K562 (cell line): ENCODE measurements around the gene PA2G4. TPM values are rescaled to one million over a fixed set of nuclear protein-coding genes. Genes with fewer than 3 reads are reported as not detected.

Experiments
- BDP1 ChIP-seq: IDR thresholded peaks from 3 replicates; pipeline ENCODE4 v1.6.1; 2011; ENCODE audit not compliant: insufficient read length, insufficient read depth
- CTBP1 ChIP-seq: fragments of 450-650 bp; IDR thresholded peaks from 2 replicates; pipeline ENCODE4 v1.6.1; 2016; ENCODE audit warnings: borderline replicate concordance
- DPF2 ChIP-seq: fragments of 450-650 bp; IDR thresholded peaks from 2 replicates; pipeline ENCODE4 v1.6.1; 2016
- GTF2E2 ChIP-seq: fragments of 200-800 bp; sonication (Bioruptor generic); IDR thresholded peaks from 2 replicates; pipeline ENCODE4 v1.6.1; 2016; ENCODE audit warnings: missing genetic modification characterization, missing compliant biosample characterization
- NCOR1 ChIP-seq: fragments of 450-650 bp; IDR thresholded peaks from 2 replicates; pipeline ENCODE4 v1.6.1; 2016; ENCODE audit warnings: mild to moderate bottlenecking, moderate library complexity
- NELFE ChIP-seq: IDR thresholded peaks from 2 replicates; pipeline ENCODE4 v1.6.1; 2011; ENCODE audit warnings: mild to moderate bottlenecking; ENCODE audit not compliant: insufficient read depth, insufficient read length
- NEUROD1 ChIP-seq: fragments of 150-350 bp; IDR thresholded peaks from 2 replicates; pipeline ENCODE4 v1.6.1; 2014; ENCODE audit warnings: borderline replicate concordance, low read length, low read depth; ENCODE audit not compliant: partially characterized antibody
- NR2C2 ChIP-seq, 2 experiments: fragments of 200-800 bp in 1 of 2; sonication (Bioruptor generic) in 1 of 2; sonication (generic) in 1 of 2; formaldehyde crosslinking in 1 of 2; IDR thresholded peaks; 2 replicates each; pipeline versions ENCODE4 v1.6.1 to v1.8.0; 2016 to 2022; ENCODE audit warnings: mild to moderate bottlenecking in 1 of 2, missing compliant biosample characterization in 1 of 2, missing genetic modification characterization in 1 of 2, missing genetic modification reagents in 1 of 2
- PHB ChIP-seq: fragments of 250-450 bp; sonication (Bioruptor Pico); IDR thresholded peaks from 2 replicates; pipeline ENCODE4 v1.5.0; 2021
- PHTF2 ChIP-seq: fragments of 250-450 bp; sonication (Bioruptor Pico); IDR thresholded peaks from 2 replicates; pipeline ENCODE4 v1.5.0; 2021; ENCODE audit warnings: mild to moderate bottlenecking
- RAD21 ChIP-seq, 2 experiments: fragments of 250-450 bp in 1 of 2; fragments of 450-650 bp in 1 of 2; sonication (Bioruptor Pico) in 1 of 2; formaldehyde crosslinking in 1 of 2; IDR thresholded peaks in 1 of 2; conservative IDR thresholded peaks in 1 of 2; 2 replicates each; pipeline versions ENCODE4 v1.4.0 to v1.8.0; 2020 to 2022; ENCODE audit warnings: mild to moderate bottlenecking in 2 of 2, moderate library complexity in 1 of 2
- RCOR1 ChIP-seq, 2 experiments: IDR thresholded peaks; 2 replicates each; pipeline ENCODE4 v1.6.1; 2012; ENCODE audit warnings: low read depth in 2 of 2, low read length in 2 of 2, borderline replicate concordance in 1 of 2, improper control_type of control experiment in 1 of 2
- SNRNP70 ChIP-seq: fragments of 200-400 bp; formaldehyde crosslinking; optimal IDR thresholded peaks from 2 replicates; pipeline ENCODE3; 2017; ENCODE audit warnings: low read depth, low read length
- SRSF7 ChIP-seq: fragments of 200-400 bp; formaldehyde crosslinking; optimal IDR thresholded peaks from 2 replicates; pipeline ENCODE3; 2017; ENCODE audit warnings: mild to moderate bottlenecking, low read depth, low read length
- TAF1 ChIP-seq: IDR thresholded peaks from 2 replicates; pipeline ENCODE4 v1.6.1; 2011; ENCODE audit warnings: mild to moderate bottlenecking, low read length, moderate library complexity; ENCODE audit not compliant: insufficient read depth, control insufficient read depth, severe bottlenecking; ENCODE audit errors: extremely low read depth
- ZEB2 ChIP-seq: fragments of 450-650 bp; IDR thresholded peaks from 2 replicates; pipeline ENCODE4 v1.6.1; 2016
- ZFP36 ChIP-seq: fragments of 150-350 bp; IDR thresholded peaks from 2 replicates; pipeline ENCODE4 v1.6.1; 2018; ENCODE audit warnings: low read length, low read depth; ENCODE audit not compliant: partially characterized antibody
- ZNF830 ChIP-seq: fragments of 250-450 bp; sonication (Bioruptor Pico); IDR thresholded peaks from 2 replicates; pipeline ENCODE4 v1.5.0; 2021; ENCODE audit warnings: mild to moderate bottlenecking
- ZZZ3 ChIP-seq: fragments of 450-650 bp; IDR thresholded peaks from 2 replicates; pipeline ENCODE4 v1.6.1; 2016; ENCODE audit warnings: antibody characterized with exemption, mild to moderate bottlenecking, moderate library complexity
- polyA plus RNA-seq, 8 experiments: library from polyadenylated mRNA; depleted of rRNA in 4 of 8; stranded (reverse) in 5 of 8; unstranded in 3 of 8; fragments of >200 nt; fragmentation: Nextera tagmentation in 2 of 8; fragmentation: Illumina TruSeq in 1 of 8; extraction: Ambion mirVana in 2 of 8; extraction: Trizol in 1 of 8; gene quantifications; 2 replicates each; pipeline versions ENCODE4 v1.2.1 to v1.2.3, GENCODE V29; 2011 to 2014; ENCODE audit warnings: inconsistent platforms in 1 of 8, missing spikeins in 1 of 8
- total RNA-seq, 7 experiments: library from RNA; depleted of rRNA in 6 of 7; stranded (reverse); fragments of >200 nt in 6 of 7; fragmentation: Illumina TruSeq in 2 of 7; extraction: Trizol in 2 of 7; gene quantifications; 2 replicates each; pipeline versions ENCODE4 v1.2.1 to v1.2.3, GENCODE V29; 2011 to 2021; ENCODE audit warnings: low replicate concordance in 1 of 7
- TF ChIP-seq, protein P1 (sequence below): fragments of 450-650 bp; conservative IDR thresholded peaks from 2 replicates; pipeline ENCODE4 v1.6.1; 2016; ENCODE audit warnings: missing genetic modification characterization, low read depth, mild to moderate bottlenecking, control low read depth, missing compliant biosample characterization
- TF ChIP-seq, protein P2 (sequence below), 2 experiments: fragments of 450-650 bp; conservative IDR thresholded peaks; 2 replicates each; pipeline ENCODE4 v1.6.1; 2017; ENCODE audit warnings: mild to moderate bottlenecking in 2 of 2, moderate library complexity in 2 of 2
- TF ChIP-seq, protein P3 (sequence below): sonication (generic); formaldehyde crosslinking; IDR thresholded peaks from 2 replicates; pipeline ENCODE4 v1.8.1; 2022; ENCODE audit warnings: missing genetic modification reagents

Gene PA2G4
- total and polyA plus RNA-seq, 9 of the 15 experiments (the other 6 are each of a cell fraction or from before 2014, with no cell fraction given): 230 to 925 (median 638) TPM

DNA sequence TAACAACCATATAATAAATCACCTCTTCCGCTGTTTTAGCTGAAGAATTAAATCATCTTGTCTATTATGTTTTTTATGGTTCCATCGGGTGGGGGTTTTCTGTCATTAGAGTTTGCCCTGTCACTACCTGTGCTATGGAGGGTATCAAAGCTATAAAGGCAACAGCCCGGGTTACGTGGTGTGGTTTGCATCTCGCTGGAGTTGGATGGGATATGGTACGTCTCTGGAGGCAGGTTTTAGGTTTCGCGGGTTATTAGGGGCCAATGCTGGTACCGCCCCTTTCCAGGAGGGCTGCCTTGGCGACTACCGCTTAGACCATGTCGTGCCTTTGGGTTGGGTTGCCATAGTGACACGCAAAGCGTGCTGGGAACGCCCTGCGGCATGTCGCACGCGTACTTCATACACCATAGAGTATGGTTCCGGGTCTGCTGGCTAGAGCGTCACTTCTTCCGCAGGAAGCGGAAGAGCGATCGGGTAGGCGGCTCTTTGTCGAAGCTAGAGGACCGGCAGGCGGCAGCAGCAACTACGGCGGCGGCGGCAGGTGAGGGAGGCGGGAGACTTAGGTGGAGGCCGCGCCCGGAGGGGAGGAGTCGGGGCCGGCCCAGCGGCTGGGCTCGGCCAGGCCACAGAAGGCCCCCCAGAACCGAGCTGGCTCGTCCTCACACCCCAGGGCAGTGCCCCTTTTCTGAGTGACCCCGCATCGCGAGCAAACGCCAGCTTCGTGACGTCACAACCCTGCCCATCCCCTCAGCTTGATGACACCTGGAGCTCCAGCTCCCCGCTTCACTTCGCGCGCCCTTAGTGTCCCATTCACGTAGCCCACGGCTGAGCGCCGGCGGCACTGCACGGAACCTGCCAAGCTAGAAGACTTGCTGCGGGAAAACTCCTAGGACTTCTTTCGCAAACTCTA is 13.7 kb downstream of the PA2G4 start, which contains the start of gene ZC3H10 (continued):
- TF ChIP-seq, protein P1, sequence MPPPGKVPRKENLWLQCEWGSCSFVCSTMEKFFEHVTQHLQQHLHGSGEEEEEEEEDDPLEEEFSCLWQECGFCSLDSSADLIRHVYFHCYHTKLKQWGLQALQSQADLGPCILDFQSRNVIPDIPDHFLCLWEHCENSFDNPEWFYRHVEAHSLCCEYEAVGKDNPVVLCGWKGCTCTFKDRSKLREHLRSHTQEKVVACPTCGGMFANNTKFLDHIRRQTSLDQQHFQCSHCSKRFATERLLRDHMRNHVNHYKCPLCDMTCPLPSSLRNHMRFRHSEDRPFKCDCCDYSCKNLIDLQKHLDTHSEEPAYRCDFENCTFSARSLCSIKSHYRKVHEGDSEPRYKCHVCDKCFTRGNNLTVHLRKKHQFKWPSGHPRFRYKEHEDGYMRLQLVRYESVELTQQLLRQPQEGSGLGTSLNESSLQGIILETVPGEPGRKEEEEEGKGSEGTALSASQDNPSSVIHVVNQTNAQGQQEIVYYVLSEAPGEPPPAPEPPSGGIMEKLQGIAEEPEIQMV (tag): no peak
- TF ChIP-seq BDP1: no peak
- peak; percentile 70 for TF ChIP-seq NEUROD1
- TF ChIP-seq ZFP36: peak; percentile 31
- TF ChIP-seq RCOR1 (IDR thresholded peaks at IDR 0.05; ENCODE audit: borderline replicate concordance in 1 of 2, low read depth in 2 of 2, low read length in 2 of 2): peak in 1 of 2 experiments; percentile 75; a peak in 3 of 4 replicates
- TF ChIP-seq SNRNP70: peak; percentile 76
- peak; percentile 75; the same call in 1 of the 2 replicates for TF ChIP-seq PHTF2 (CRISPR knock-in tag)
- no peak for TF ChIP-seq SRSF7
- peak; percentile 14 to 44; a peak in 3 of 4 replicates for TF ChIP-seq RAD21 (CRISPR knock-in tag; conservative IDR thresholded peaks at IDR 0.05 in 1 of 2, IDR thresholded peaks at IDR 0.05 in 1 of 2)
- TF ChIP-seq, protein P2, sequence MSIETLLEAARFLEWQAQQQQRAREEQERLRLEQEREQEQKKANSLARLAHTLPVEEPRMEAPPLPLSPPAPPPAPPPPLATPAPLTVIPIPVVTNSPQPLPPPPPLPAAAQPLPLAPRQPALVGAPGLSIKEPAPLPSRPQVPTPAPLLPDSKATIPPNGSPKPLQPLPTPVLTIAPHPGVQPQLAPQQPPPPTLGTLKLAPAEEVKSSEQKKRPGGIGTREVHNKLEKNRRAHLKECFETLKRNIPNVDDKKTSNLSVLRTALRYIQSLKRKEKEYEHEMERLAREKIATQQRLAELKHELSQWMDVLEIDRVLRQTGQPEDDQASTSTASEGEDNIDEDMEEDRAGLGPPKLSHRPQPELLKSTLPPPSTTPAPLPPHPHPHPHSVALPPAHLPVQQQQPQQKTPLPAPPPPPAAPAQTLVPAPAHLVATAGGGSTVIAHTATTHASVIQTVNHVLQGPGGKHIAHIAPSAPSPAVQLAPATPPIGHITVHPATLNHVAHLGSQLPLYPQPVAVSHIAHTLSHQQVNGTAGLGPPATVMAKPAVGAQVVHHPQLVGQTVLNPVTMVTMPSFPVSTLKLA (conservative IDR thresholded peaks at IDR 0.05): peak; percentile 97 to 98
- peak; percentile 73; the same call in 1 of the 2 replicates for TF ChIP-seq ZZZ3
- TF ChIP-seq CTBP1: peak; percentile 96
- peak; percentile 92 for TF ChIP-seq TAF1
- TF ChIP-seq NCOR1: peak; percentile 76
- no peak for TF ChIP-seq NELFE
- peak; percentile 91 for TF ChIP-seq ZEB2
- TF ChIP-seq, protein P3, sequence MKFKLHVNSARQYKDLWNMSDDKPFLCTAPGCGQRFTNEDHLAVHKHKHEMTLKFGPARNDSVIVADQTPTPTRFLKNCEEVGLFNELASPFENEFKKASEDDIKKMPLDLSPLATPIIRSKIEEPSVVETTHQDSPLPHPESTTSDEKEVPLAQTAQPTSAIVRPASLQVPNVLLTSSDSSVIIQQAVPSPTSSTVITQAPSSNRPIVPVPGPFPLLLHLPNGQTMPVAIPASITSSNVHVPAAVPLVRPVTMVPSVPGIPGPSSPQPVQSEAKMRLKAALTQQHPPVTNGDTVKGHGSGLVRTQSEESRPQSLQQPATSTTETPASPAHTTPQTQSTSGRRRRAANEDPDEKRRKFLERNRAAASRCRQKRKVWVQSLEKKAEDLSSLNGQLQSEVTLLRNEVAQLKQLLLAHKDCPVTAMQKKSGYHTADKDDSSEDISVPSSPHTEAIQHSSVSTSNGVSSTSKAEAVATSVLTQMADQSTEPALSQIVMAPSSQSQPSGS: no peak
- TF ChIP-seq DPF2: 0 out of 2 replicates have a peak, but pooled peaks have one; percentile 48
- TF ChIP-seq ZNF830 (CRISPR knock-in tag): peak; percentile 90; the same call in 1 of the 2 replicates
- TF ChIP-seq GTF2E2 (tag): no peak
- peak; percentile 96 for TF ChIP-seq NR2C2 (CRISPR knock-in tag; IDR thresholded peaks at IDR 0.05)
- peak; percentile 99 for TF ChIP-seq NR2C2 (tag; IDR thresholded peaks at IDR 0.05)
- no peak; the same call in 1 of the 2 replicates for TF ChIP-seq PHB (CRISPR knock-in tag)
